ENCODE results near the gene DRD4. TPM values are rescaled to one million over a fixed set of nuclear protein-coding genes. Genes with fewer than 3 reads are reported as not detected.

DRD4 gene
- total and polyA plus RNA-seq, 7 donors = 0.28 to 2.2 (median 0.41) TPM; not detected in 4

GRCh38 chr11:612201-612960, 24.7 kb upstream of the DRD4 start:
- H3K36me3 ChIP-seq = peaks cover 32 to 67% (median 54%) of the 10 kb centered on the region in 4 donors
- TF ChIP-seq POLR2A (IDR thresholded peaks at IDR 0.05) (no peak), EP300 (IDR thresholded peaks at IDR 0.05) (no peak), POLR2AphosphoS5 (IDR thresholded peaks at IDR 0.05) (no peak), CTCF (IDR thresholded peaks at IDR 0.05) (peak in 1 of 4 experiments; percentile 21)

GRCh38 chr11:612961-613300, 24.1 kb upstream of the DRD4 start:
- intact Hi-C loops (cut with DNase I) = no loop called here
- no peaks in the 10 kb centered on the region for H3K27me3 ChIP-seq
- peaks cover 0 to 33% (median 27%) of the 10 kb centered on the region in 4 donors for H3K4me1 ChIP-seq
- WGBS, 2 donors = 81 to 94% methylated on average over 10 of the region's 10 CpGs
- no peak for TF ChIP-seq EP300 (IDR thresholded peaks at IDR 0.05)
- no peak for TF ChIP-seq CTCF (IDR thresholded peaks at IDR 0.05)
- TF ChIP-seq POLR2AphosphoS5 (IDR thresholded peaks at IDR 0.05) = no peak
- no peak for TF ChIP-seq POLR2A (IDR thresholded peaks at IDR 0.05)
- peak overlapping the region; percentile 19 to 95 (median 87) for H3K27ac ChIP-seq
- no peaks in the 10 kb centered on the region for H3K9me3 ChIP-seq
- H3K36me3 ChIP-seq = peaks cover 27 to 67% (median 49%) of the 10 kb centered on the region in 4 donors
- H3K4me3 ChIP-seq = no peak overlapping the region
- no peak for DNase-seq

More at GRCh38 chr11:612201-612960, 24.7 kb upstream of the DRD4 start:
- 17 to 66% methylated on average over 27 of the region's 27 CpGs for WGBS, 2 donors
- intact Hi-C loops (cut with DNase I) = no loop called here
- Histone ChIP-seq H3K27ac (peak overlapping the region in 3 of 4 donors; percentile 19 to 88 (median 86)), H3K27me3 (no peaks in the 10 kb centered on the region), H3K9me3 (no peaks in the 10 kb centered on the region), H3K4me3 (no peak overlapping the region), H3K4me1 (peaks cover 0 to 33% (median 27%) of the 10 kb centered on the region in 4 donors)
- DNase-seq = no peak

- Histone ChIP-seq H3K27me3 (no peaks in the 10 kb centered on the region), H3K4me1 (peaks cover 0 to 33% (median 27%) of the 10 kb centered on the region in 4 donors), H3K9me3 (no peaks in the 10 kb centered on the region), H3K27ac (peak overlapping the region; percentile 82 to 95 (median 87)), H3K4me3 (no peak overlapping the region), H3K36me3 (peaks cover 26 to 65% (median 46%) of the 10 kb centered on the region in 4 donors)
- intact Hi-C loops (cut with DNase I) = no loop called here
- no peak for DNase-seq
- WGBS, 2 donors = 23 to 62% methylated on average over 36 of the region's 36 CpGs
- TF ChIP-seq CTCF (IDR thresholded peaks at IDR 0.05) = no peak
- no peak for TF ChIP-seq POLR2A (IDR thresholded peaks at IDR 0.05)
- TF ChIP-seq EP300 (IDR thresholded peaks at IDR 0.05) = no peak
- TF ChIP-seq POLR2AphosphoS5 (IDR thresholded peaks at IDR 0.05) = no peak
These were observed 23.6 kb upstream of the DRD4 start for GRCh38 chr11:613369-613968.

GRCh38 chr11:614021-614622, 22.9 kb upstream of the DRD4 start:
- Histone ChIP-seq H3K27me3 (no peaks in the 10 kb centered on the region), H3K4me3 (peak overlapping the region in 1 of 4 donors; percentile 62), H3K36me3 (peaks cover 24 to 59% (median 40%) of the 10 kb centered on the region in 4 donors), H3K9me3 (no peaks in the 10 kb centered on the region), H3K27ac (peak overlapping the region; percentile 82 to 95 (median 87)), H3K4me1 (peaks cover 0 to 33% (median 27%) of the 10 kb centered on the region in 4 donors)
- intact Hi-C loops (cut with DNase I) = no loop called here
- no peak for TF ChIP-seq EP300 (IDR thresholded peaks at IDR 0.05)
- TF ChIP-seq POLR2AphosphoS5 (IDR thresholded peaks at IDR 0.05) = no peak
- no peak for TF ChIP-seq POLR2A (IDR thresholded peaks at IDR 0.05)
- no peak for TF ChIP-seq CTCF (IDR thresholded peaks at IDR 0.05)
- DNase-seq = no peak
- WGBS, 2 donors = 39 to 72% methylated on average over 14 of the region's 14 CpGs

Data from sigmoid colon (tissue), 7 donors.